ENCODE data around the gene DYRK1A. TPM values are rescaled to one million over a fixed set of nuclear protein-coding genes. Genes with fewer than 3 reads are reported as not detected.

DYRK1A gene
- total RNA-seq, 4 donors from 2014 or later: 81.8 to 108 (median 87.4) TPM

DNA sequence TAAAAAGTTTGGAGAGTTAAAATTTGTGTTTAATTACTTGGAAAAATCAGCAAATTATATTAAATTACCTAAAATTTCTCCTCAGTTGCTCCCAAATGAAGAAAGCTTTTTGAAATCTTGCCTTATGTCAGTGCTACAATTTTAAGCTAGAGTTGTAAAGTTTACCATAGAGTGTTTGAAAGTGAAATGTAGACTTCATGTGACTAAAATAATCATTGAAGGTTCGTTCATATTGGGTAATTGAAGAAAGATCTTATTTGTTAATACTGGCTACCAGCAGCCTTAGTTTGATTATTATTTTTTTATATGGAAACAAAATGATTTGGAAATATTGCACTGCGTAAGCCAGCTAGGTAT, 4.4 kb downstream of the DYRK1A start:
- H3K4me3 ChIP-seq: peak overlapping the region in 1 of 4 donors; percentile 97

DNA sequence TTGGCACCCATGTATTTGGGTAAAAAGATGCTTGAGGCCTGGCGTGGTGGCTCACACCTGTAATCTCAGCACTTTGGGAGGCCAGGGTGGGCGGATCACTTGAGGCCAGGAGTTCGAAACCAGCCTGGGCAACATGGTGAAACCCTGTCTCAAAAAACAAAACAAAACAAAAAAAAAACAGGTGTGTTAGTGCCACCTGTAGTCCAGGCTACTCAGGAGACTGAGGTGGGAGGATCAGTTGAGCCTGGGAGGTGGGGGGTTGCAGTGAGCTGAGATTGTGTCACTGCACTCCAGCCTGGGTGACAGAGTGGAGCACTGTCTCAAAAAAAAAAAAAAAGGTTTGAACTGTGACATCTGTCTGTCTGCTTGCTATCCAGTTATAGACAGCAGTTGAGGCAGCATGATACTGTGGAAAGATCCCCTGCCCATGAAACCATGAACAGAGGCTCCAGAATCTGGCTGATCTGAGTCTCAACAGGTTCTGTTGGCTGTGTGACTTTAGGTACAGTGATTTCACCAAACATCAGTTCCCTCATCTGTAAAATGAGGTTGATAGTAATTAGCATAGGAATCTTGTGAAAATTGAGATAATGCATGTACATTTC, 5.7 kb downstream of the DYRK1A start:
- no peaks in the 10 kb centered on the region for H3K9me3 ChIP-seq
- no peaks in the 10 kb centered on the region for H3K36me3 ChIP-seq
- 100% methylated on average over 3 of the region's 3 CpGs for WGBS
- TF ChIP-seq EP300 (IDR thresholded peaks at IDR 0.05) (no peak), POLR2AphosphoS5 (IDR thresholded peaks at IDR 0.05) (no peak)
- TF ChIP-seq, protein P1, sequence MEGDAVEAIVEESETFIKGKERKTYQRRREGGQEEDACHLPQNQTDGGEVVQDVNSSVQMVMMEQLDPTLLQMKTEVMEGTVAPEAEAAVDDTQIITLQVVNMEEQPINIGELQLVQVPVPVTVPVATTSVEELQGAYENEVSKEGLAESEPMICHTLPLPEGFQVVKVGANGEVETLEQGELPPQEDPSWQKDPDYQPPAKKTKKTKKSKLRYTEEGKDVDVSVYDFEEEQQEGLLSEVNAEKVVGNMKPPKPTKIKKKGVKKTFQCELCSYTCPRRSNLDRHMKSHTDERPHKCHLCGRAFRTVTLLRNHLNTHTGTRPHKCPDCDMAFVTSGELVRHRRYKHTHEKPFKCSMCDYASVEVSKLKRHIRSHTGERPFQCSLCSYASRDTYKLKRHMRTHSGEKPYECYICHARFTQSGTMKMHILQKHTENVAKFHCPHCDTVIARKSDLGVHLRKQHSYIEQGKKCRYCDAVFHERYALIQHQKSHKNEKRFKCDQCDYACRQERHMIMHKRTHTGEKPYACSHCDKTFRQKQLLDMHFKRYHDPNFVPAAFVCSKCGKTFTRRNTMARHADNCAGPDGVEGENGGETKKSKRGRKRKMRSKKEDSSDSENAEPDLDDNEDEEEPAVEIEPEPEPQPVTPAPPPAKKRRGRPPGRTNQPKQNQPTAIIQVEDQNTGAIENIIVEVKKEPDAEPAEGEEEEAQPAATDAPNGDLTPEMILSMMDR (IDR thresholded peaks at IDR 0.05): no peak
- no peak for DNase-seq (ENCODE audit: extremely low spot score)
- no peaks in the 10 kb centered on the region for H3K27me3 ChIP-seq
- peaks cover 62 to 89% (median 89%) of the 10 kb centered on the region in 4 donors for H3K4me1 ChIP-seq
- intact Hi-C loops (cut with DNase I): loop anchor here (10.0 kb wide), 2 partner anchors 283 to 297 kb away; partner anchors contain the start of genes PIGP and TTC3
- H3K4me3 ChIP-seq: no peak overlapping the region
- peak overlapping the region in 2 of 4 donors; percentile 39 to 53 for H3K27ac ChIP-seq (replicated peaks in 1 of 4)

More for the DNA sequence above, 4.4 kb downstream of the DYRK1A start:
- TF ChIP-seq POLR2AphosphoS5 (IDR thresholded peaks at IDR 0.05): no peak
- TF ChIP-seq POLR2A (IDR thresholded peaks at IDR 0.05; ENCODE audit: low read depth): no peak
- TF ChIP-seq, protein P1 (IDR thresholded peaks at IDR 0.05): no peak
- TF ChIP-seq EP300 (IDR thresholded peaks at IDR 0.05): no peak
- DNase-seq (ENCODE audit: extremely low spot score): no peak
- 60% methylated on average over 2 of the region's 2 CpGs for WGBS
- peak overlapping the region in 2 of 4 donors; percentile 99 to 100 for H3K27ac ChIP-seq (replicated peaks in 1 of 4)
- intact Hi-C loops (cut with DNase I): loop anchor here (10.0 kb wide), 2 partner anchors 284 to 296 kb away; partner anchors contain the start of genes PIGP and TTC3
- H3K36me3 ChIP-seq: no peaks in the 10 kb centered on the region
- H3K27me3 ChIP-seq: no peaks in the 10 kb centered on the region
- H3K9me3 ChIP-seq: no peaks in the 10 kb centered on the region
- H3K4me1 ChIP-seq: peaks cover 52 to 77% (median 77%) of the 10 kb centered on the region in 4 donors

DNA sequence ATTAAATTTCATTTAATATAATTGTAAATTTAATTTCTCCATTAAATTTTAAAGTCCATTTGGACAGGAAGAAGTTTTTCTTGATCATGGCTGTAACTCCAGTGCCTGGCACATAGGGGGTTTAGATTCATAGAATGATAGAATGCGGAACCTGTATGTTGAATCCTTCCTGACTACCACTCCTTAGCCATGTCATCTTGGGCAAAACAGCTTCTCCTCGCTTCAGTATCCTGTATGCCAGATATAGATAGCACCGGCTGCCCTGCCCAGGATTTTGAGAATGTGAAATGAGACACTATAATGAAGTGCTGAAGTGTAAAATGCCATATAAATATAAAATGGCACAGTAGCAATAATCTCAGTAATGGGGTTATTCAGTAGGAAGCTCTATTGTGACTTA, 6.4 kb downstream of the DYRK1A start:
- H3K36me3 ChIP-seq: no peaks in the 10 kb centered on the region
- 81% methylated on average over 3 of the region's 3 CpGs for WGBS
- DNase-seq (ENCODE audit: extremely low spot score): no peak
- no peak for TF ChIP-seq POLR2AphosphoS5 (IDR thresholded peaks at IDR 0.05)
- TF ChIP-seq, protein P1 (IDR thresholded peaks at IDR 0.05): no peak
- TF ChIP-seq EP300 (IDR thresholded peaks at IDR 0.05): no peak
- no peak for TF ChIP-seq POLR2A (IDR thresholded peaks at IDR 0.05; ENCODE audit: low read depth)
- intact Hi-C loops (cut with DNase I): loop anchor here (10.0 kb wide), 2 partner anchors 282 to 298 kb away; partner anchors contain the start of genes PIGP and TTC3
- H3K4me1 ChIP-seq: peaks cover 68 to 96% (median 96%) of the 10 kb centered on the region in 4 donors
- no peaks in the 10 kb centered on the region for H3K9me3 ChIP-seq
- no peak overlapping the region for H3K4me3 ChIP-seq
- no peaks in the 10 kb centered on the region for H3K27me3 ChIP-seq
- peak overlapping the region in 1 of 4 donors; percentile 53 for H3K27ac ChIP-seq (replicated peaks in 1 of 4)

DNA sequence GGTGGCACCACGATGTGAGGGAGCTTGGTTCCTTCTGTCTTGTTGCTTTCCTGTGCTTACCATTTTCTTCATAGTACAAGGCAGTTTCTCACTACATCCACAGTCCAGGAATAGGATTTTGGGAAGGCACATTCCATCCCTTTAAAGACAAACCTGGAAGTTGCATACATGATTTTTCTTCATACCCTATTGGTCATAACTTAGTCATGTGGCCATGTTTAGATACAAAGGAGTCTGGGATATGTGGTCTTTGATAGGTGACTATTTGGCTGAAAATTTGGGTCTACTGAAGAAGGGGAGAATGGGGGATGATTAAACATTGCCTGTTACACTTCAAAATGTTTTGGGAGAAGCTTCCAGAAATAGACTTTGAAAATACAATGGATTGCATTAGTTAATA, 7.0 kb downstream of the DYRK1A start:
- H3K9me3 ChIP-seq: no peaks in the 10 kb centered on the region
- H3K27me3 ChIP-seq: no peaks in the 10 kb centered on the region
- H3K36me3 ChIP-seq: no peaks in the 10 kb centered on the region
- H3K4me3 ChIP-seq: no peak overlapping the region
- peak overlapping the region in 2 of 4 donors; percentile 15 to 53 for H3K27ac ChIP-seq (replicated peaks in 1 of 4)
- peaks cover 68 to 100% (median 99%) of the 10 kb centered on the region in 4 donors for H3K4me1 ChIP-seq
- WGBS: 83% methylated on average over 1 of the region's 1 CpG
- TF ChIP-seq POLR2AphosphoS5 (IDR thresholded peaks at IDR 0.05) (no peak), EP300 (IDR thresholded peaks at IDR 0.05) (no peak), POLR2A (IDR thresholded peaks at IDR 0.05; ENCODE audit: low read depth) (no peak)
- TF ChIP-seq, protein P1 (IDR thresholded peaks at IDR 0.05): no peak
- no peak for DNase-seq (ENCODE audit: extremely low spot score)
- intact Hi-C loops (cut with DNase I): loop anchor here (10.0 kb wide), 2 partner anchors 281 to 299 kb away; partner anchors contain the start of genes PIGP and TTC3

Measured in esophagus muscularis mucosa (tissue), 4 donors.